DND-41 (cell line): Measurements from ENCODE around the gene CEACAM21.

Experiments used
- ATAC-seq: fragments of 200-7000 bp; cut with Tn5 transposase; 3 replicates; pipeline ENCODE4 v1.9.1; 2021; ENCODE audit warnings: low read depth; ENCODE audit not compliant: insufficient read depth
- DNase-seq: peaks from one replicate; pipeline ENCODE4 v3.0.0-alpha.2; 2020
- H2AFZ ChIP-seq: 2 replicates; pipeline ENCODE4 v1.6.0; 2012; ENCODE audit warnings: low read depth, low read length
- H3K27ac ChIP-seq: 2 replicates; pipeline ENCODE4 v1.5.1; 2012; ENCODE audit warnings: low read length, inconsistent platforms
- H3K27me3 ChIP-seq: fragments of 200-600 bp; sonication (generic); 2 replicates; pipeline ENCODE4 v1.6.0; 2012; ENCODE audit warnings: low read length, mild to moderate bottlenecking, inconsistent platforms; ENCODE audit not compliant: insufficient read depth, poor library complexity
- H3K36me3 ChIP-seq: 2 replicates; pipeline ENCODE4 v1.5.1; 2012; ENCODE audit warnings: low read length, inconsistent platforms; ENCODE audit not compliant: insufficient read depth
- H3K4me1 ChIP-seq: 2 replicates; pipeline ENCODE4 v1.5.1; 2012; ENCODE audit warnings: mild to moderate bottlenecking, low read length; ENCODE audit not compliant: insufficient read depth
- H3K4me2 ChIP-seq: 2 replicates; pipeline ENCODE4 v1.6.0; 2012; ENCODE audit warnings: mild to moderate bottlenecking, moderate library complexity, low read length, inconsistent platforms; ENCODE audit not compliant: insufficient read depth
- H3K4me3 ChIP-seq, 2 experiments: fragments of 200-600 bp in 1 of 2; shearing (Covaris generic) in 1 of 2; 2 replicates each; pipeline ENCODE4 v1.5.1; 2012 to 2016; ENCODE audit warnings: inconsistent platforms in 2 of 2, low read length in 2 of 2, mild to moderate bottlenecking in 2 of 2, low read depth in 1 of 2, moderate library complexity in 1 of 2
- H3K79me2 ChIP-seq: 2 replicates; pipeline ENCODE4 v1.6.0; 2012; ENCODE audit warnings: low read length, inconsistent platforms; ENCODE audit not compliant: insufficient read depth
- H3K9ac ChIP-seq: 2 replicates; pipeline ENCODE4 v1.6.0; 2012; ENCODE audit warnings: low read depth, mild to moderate bottlenecking, inconsistent platforms, low read length, moderate library complexity
- H3K9me3 ChIP-seq: 2 replicates; pipeline ENCODE4 v1.5.1; 2012; ENCODE audit warnings: low read length, moderate library complexity, mild to moderate bottlenecking, inconsistent platforms; ENCODE audit not compliant: insufficient read depth, severe bottlenecking
- H4K20me1 ChIP-seq: 2 replicates; pipeline ENCODE4 v1.6.0; 2012; ENCODE audit warnings: low read length; ENCODE audit not compliant: insufficient read depth
- CTCF ChIP-seq: IDR thresholded peaks from 2 replicates; pipeline ENCODE4 v1.5.1; 2012; ENCODE audit warnings: borderline replicate concordance, low read length, moderate library complexity, mild to moderate bottlenecking; ENCODE audit not compliant: poor library complexity, severe bottlenecking; ENCODE audit errors: extremely low read depth
- EZH2 ChIP-seq: IDR thresholded peaks from 3 replicates; pipeline ENCODE4 v1.6.1; 2012; ENCODE audit warnings: borderline replicate concordance, low read depth, mild to moderate bottlenecking, moderate library complexity, low read length, inconsistent platforms; ENCODE audit not compliant: severe bottlenecking

Gene CEACAM21

GRCh38 chr19:41531438-41532311 lies 44.3 kb upstream of the CEACAM21 start:
- Histone ChIP-seq H3K4me1 (no peaks in the 10 kb centered on the region), H3K36me3 (no peaks in the 10 kb centered on the region), H3K27me3 (peaks cover 38% of the 10 kb centered on the region), H2AFZ (no peak overlapping the region), H3K9me3 (no peaks in the 10 kb centered on the region), H3K27ac (no peak overlapping the region), H3K4me2 (no peak overlapping the region), H4K20me1 (peaks cover 2% of the 10 kb centered on the region; the same call in 1 of the 2 replicates), H3K9ac (no peak overlapping the region), H3K79me2 (no peaks in the 10 kb centered on the region), H3K4me3 (no peak overlapping the region)
- TF ChIP-seq CTCF (no peak), EZH2 (no peak)
- ATAC-seq (no peak), DNase-seq (peak; percentile 23)

- Histone ChIP-seq H3K9ac (no peak overlapping the region), H3K9me3 (no peaks in the 10 kb centered on the region), H3K4me2 (no peak overlapping the region), H3K27ac (no peak overlapping the region), H3K79me2 (no peaks in the 10 kb centered on the region), H3K4me1 (no peaks in the 10 kb centered on the region), H3K27me3 (peaks cover 35% of the 10 kb centered on the region), H2AFZ (no peak overlapping the region), H3K4me3 (no peak overlapping the region), H3K36me3 (no peaks in the 10 kb centered on the region), H4K20me1 (peaks cover 2% of the 10 kb centered on the region; the same call in 1 of the 2 replicates)
- TF ChIP-seq EZH2, result no peak
- TF ChIP-seq CTCF, result no peak
- ATAC-seq (no peak), DNase-seq (no peak)
These were observed 43.4 kb upstream of the CEACAM21 start for GRCh38 chr19:41532526-41532925.

GRCh38 chr19:41533671-41534215 lies 42.2 kb upstream of the CEACAM21 start:
- H3K27ac ChIP-seq, result no peak overlapping the region
- H3K4me1 ChIP-seq, result no peaks in the 10 kb centered on the region
- no peak overlapping the region for H2AFZ ChIP-seq
- H3K9me3 ChIP-seq, result no peaks in the 10 kb centered on the region
- H3K9ac ChIP-seq, result no peak overlapping the region
- ATAC-seq (no peak), DNase-seq (no peak)
- peaks cover 34% of the 10 kb centered on the region for H3K27me3 ChIP-seq
- no peaks in the 10 kb centered on the region for H3K36me3 ChIP-seq
- TF ChIP-seq CTCF, result no peak
- TF ChIP-seq EZH2, result no peak
- H3K4me2 ChIP-seq, result no peak overlapping the region
- H3K79me2 ChIP-seq, result no peaks in the 10 kb centered on the region
- H4K20me1 ChIP-seq, result peaks cover 2% of the 10 kb centered on the region; the same call in 1 of the 2 replicates
- H3K4me3 ChIP-seq, result no peak overlapping the region
